Keratinocyte (primary cell): ENCODE data around the gene NOP16. TPM values are rescaled to one million over a fixed set of nuclear protein-coding genes. Genes with fewer than 3 reads are reported as not detected.

Experiments
- DNase-seq: peaks from one replicate; pipeline ENCODE4 v3.0.0-alpha.2; 2011; ENCODE audit warnings: low read depth, missing footprints, low spot score
- FAIRE-seq: peaks from 2 replicates; lab custom pipeline; 2011; peaks lifted over from hg19 to GRCh38; lab: Jason Lieb, UNC
- H2AFZ ChIP-seq: 2 replicates; pipeline ENCODE4 v1.6.0; 2012; ENCODE audit warnings: low read length, control low read depth, inconsistent platforms; ENCODE audit not compliant: control insufficient read depth
- H3K27ac ChIP-seq: 2 replicates; pipeline ENCODE4 v1.5.1; 2011; ENCODE audit warnings: low read length; ENCODE audit not compliant: control insufficient read depth, insufficient read depth
- H3K27me3 ChIP-seq: 3 replicates; pipeline ENCODE4 v1.6.0; 2011; ENCODE audit warnings: low read length; ENCODE audit not compliant: control insufficient read depth, insufficient read depth; ENCODE audit errors: extremely low read depth
- H3K36me3 ChIP-seq, 2 experiments: 2 replicates in 1 of 2; 3 replicates in 1 of 2; pipeline ENCODE4 v1.5.1; 2011; ENCODE audit warnings: low read length in 2 of 2, mild to moderate bottlenecking in 1 of 2; ENCODE audit not compliant: control insufficient read depth in 2 of 2, insufficient read depth in 2 of 2; ENCODE audit errors: extremely low read depth in 1 of 2
- H3K4me1 ChIP-seq: 3 replicates; pipeline ENCODE4 v1.5.1; 2011; ENCODE audit warnings: low read length; ENCODE audit not compliant: control insufficient read depth, insufficient read depth; ENCODE audit errors: extremely low read depth
- H3K4me2 ChIP-seq: 3 replicates; pipeline ENCODE4 v1.6.0; 2011; ENCODE audit warnings: low read depth, low read length; ENCODE audit not compliant: control insufficient read depth, insufficient read depth; ENCODE audit errors: extremely low read depth
- H3K4me3 ChIP-seq, 3 experiments: fragments of 200-600 bp in 1 of 3; sonication (generic) in 1 of 3; 2 replicates in 2 of 3; 3 replicates in 1 of 3; pipeline ENCODE4 v1.5.1; 2011 to 2016; ENCODE audit warnings: low read length in 3 of 3, mild to moderate bottlenecking in 3 of 3, control low read depth in 2 of 3, inconsistent platforms in 1 of 3, low read depth in 1 of 3, mixed read lengths in 1 of 3, mixed run types in 1 of 3, moderate library complexity in 1 of 3; ENCODE audit not compliant: control insufficient read depth in 2 of 3, insufficient read depth in 2 of 3; ENCODE audit errors: extremely low read depth in 1 of 3
- H3K79me2 ChIP-seq: 2 replicates; pipeline ENCODE4 v1.6.0; 2012; ENCODE audit warnings: low read length; ENCODE audit not compliant: control insufficient read depth, insufficient read depth
- H3K9ac ChIP-seq: 3 replicates; pipeline ENCODE4 v1.6.0; 2011; ENCODE audit warnings: low read length; ENCODE audit not compliant: control insufficient read depth, insufficient read depth; ENCODE audit errors: extremely low read depth
- H3K9me1 ChIP-seq: 3 replicates; pipeline ENCODE4 v1.6.0; 2011; ENCODE audit warnings: low read length; ENCODE audit not compliant: control insufficient read depth, insufficient read depth; ENCODE audit errors: extremely low read depth
- H3K9me3 ChIP-seq: 2 replicates; pipeline ENCODE4 v1.5.1; 2012; ENCODE audit warnings: low read depth, low read length; ENCODE audit not compliant: control insufficient read depth
- H4K20me1 ChIP-seq: 3 replicates; pipeline ENCODE4 v1.6.0; 2011; ENCODE audit warnings: low read length; ENCODE audit not compliant: control insufficient read depth, insufficient read depth; ENCODE audit errors: extremely low read depth
- EZH2 ChIP-seq: IDR thresholded peaks from one replicate; pipeline ENCODE4 v1.6.1; 2012; ENCODE audit warnings: inconsistent platforms, mild to moderate bottlenecking, low read length, moderate library complexity
- dilution Hi-C: fragments of 300-500 bp; cut with MboI; formaldehyde crosslinking; loops from one replicate; pipeline ENCODE4 v1.7.0; 2020; ENCODE audit warnings: low sequenced_read_pairs; ENCODE audit not compliant: extremely low pct_ligation_motif_present
- polyA plus RNA-seq, 5 experiments: library from polyadenylated mRNA; depleted of rRNA in 3 of 5; stranded (reverse) in 3 of 5; stranded (forward) in 1 of 5; unstranded in 1 of 5; fragments of >200 nt; gene quantifications; 1 replicate in 1 of 5; 2 replicates in 3 of 5; 3 replicates in 1 of 5; pipeline versions ENCODE4 v1.2.1 to v1.2.3, GENCODE V29; 2011 to 2012; ENCODE audit warnings: missing spikeins in 2 of 5, low read depth in 1 of 5, low replicate concordance in 1 of 5
- TF ChIP-seq, protein P1 (sequence below), 3 experiments: IDR thresholded peaks in 1 of 3; conservative IDR thresholded peaks in 1 of 3; optimal IDR thresholded peaks in 1 of 3; 2 replicates in 2 of 3; 3 replicates in 1 of 3; pipeline versions ENCODE3 to v1.5.1; 2011; ENCODE audit warnings: low read length in 3 of 3, mild to moderate bottlenecking in 3 of 3, moderate library complexity in 2 of 3, control low read depth in 1 of 3, inconsistent platforms in 1 of 3; ENCODE audit not compliant: insufficient read depth in 2 of 3; ENCODE audit errors: extremely low read depth in 1 of 3

NOP16 gene
- polyA plus RNA-seq, 1 donor (not counting 4 experiments of a cell fraction or from before 2014, with no cell fraction given), result 96.7 TPM

DNA sequence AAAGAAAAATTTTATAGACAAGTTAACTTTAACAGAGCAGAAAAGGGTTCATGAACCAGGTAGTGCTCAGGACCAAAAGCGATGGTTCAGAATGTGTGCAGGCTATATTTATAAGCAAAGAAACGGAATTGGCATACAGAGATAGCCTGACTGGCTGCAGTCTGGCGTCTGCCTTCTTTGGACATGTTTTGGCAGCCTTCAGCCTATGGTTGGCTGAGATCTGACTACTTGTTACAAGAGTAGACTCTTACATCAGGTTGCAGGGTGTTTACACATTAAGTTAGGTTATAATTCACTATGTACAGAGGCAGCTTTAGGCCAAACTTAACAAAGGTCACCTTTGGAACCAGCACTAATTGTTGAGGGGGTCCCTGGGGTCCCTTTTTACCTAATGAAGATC is 7.0 kb downstream of the NOP16 start:
- no peak for TF ChIP-seq EZH2
- TF ChIP-seq, protein P1, sequence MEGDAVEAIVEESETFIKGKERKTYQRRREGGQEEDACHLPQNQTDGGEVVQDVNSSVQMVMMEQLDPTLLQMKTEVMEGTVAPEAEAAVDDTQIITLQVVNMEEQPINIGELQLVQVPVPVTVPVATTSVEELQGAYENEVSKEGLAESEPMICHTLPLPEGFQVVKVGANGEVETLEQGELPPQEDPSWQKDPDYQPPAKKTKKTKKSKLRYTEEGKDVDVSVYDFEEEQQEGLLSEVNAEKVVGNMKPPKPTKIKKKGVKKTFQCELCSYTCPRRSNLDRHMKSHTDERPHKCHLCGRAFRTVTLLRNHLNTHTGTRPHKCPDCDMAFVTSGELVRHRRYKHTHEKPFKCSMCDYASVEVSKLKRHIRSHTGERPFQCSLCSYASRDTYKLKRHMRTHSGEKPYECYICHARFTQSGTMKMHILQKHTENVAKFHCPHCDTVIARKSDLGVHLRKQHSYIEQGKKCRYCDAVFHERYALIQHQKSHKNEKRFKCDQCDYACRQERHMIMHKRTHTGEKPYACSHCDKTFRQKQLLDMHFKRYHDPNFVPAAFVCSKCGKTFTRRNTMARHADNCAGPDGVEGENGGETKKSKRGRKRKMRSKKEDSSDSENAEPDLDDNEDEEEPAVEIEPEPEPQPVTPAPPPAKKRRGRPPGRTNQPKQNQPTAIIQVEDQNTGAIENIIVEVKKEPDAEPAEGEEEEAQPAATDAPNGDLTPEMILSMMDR (optimal IDR thresholded peaks at IDR 0.05 in 1 of 3, IDR thresholded peaks at IDR 0.05 in 1 of 3, conservative IDR thresholded peaks at IDR 0.05 in 1 of 3; ENCODE audit: extremely low read depth in 1 of 3, insufficient read depth in 2 of 3, low read length in 3 of 3), result no peak
- peaks cover 3% of the 10 kb centered on the region for H4K20me1 ChIP-seq
- no peaks in the 10 kb centered on the region for H3K9me1 ChIP-seq
- H3K9ac ChIP-seq, result no peak overlapping the region
- peaks cover 16% of the 10 kb centered on the region for H3K79me2 ChIP-seq
- no peak overlapping the region for H3K27ac ChIP-seq
- H2AFZ ChIP-seq, result no peak overlapping the region
- dilution Hi-C loops, result no loop called here
- H3K27me3 ChIP-seq, result no peaks in the 10 kb centered on the region
- FAIRE-seq, result no peak
- peaks cover 2% of the 10 kb centered on the region for H3K4me1 ChIP-seq
- no peak overlapping the region for H3K4me2 ChIP-seq
- H3K9me3 ChIP-seq, result no peaks in the 10 kb centered on the region
- no peak for DNase-seq
- peaks cover 38 to 50% of the 10 kb centered on the region in 2 experiments for H3K36me3 ChIP-seq
- no peak overlapping the region for H3K4me3 ChIP-seq

DNA sequence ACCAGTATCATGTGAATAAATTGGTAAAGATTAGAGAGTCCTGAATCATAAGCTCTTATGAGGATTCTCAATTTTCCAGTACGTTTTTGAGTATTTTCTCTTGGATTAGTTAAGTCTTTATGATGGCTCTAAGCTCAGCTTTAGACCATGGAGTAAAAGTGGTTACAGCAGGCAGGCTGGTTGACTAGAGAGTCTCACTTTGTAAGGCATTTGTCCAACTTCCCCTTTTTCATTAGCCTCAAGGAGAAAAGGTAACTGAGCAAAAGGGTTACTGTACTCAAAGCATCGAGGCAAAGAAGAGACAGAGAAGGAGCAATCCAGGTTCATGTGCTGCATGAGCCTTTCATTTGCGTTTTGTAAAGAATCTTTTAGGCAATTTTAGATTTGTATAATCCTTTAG is 8.5 kb downstream of the NOP16 start:
- Histone ChIP-seq H3K4me1 (no peaks in the 10 kb centered on the region), H3K9ac (no peak overlapping the region), H2AFZ (no peak overlapping the region), H3K27me3 (no peaks in the 10 kb centered on the region), H3K9me1 (no peaks in the 10 kb centered on the region), H4K20me1 (no peaks in the 10 kb centered on the region), H3K79me2 (peaks cover under 1% of the 10 kb centered on the region), H3K36me3 (peaks cover 30 to 35% of the 10 kb centered on the region in 2 experiments), H3K4me3 (no peak overlapping the region), H3K27ac (no peak overlapping the region), H3K9me3 (no peaks in the 10 kb centered on the region), H3K4me2 (no peak overlapping the region)
- DNase-seq (no peak), FAIRE-seq (no peak)
- TF ChIP-seq, protein P1 (optimal IDR thresholded peaks at IDR 0.05 in 1 of 3, IDR thresholded peaks at IDR 0.05 in 1 of 3, conservative IDR thresholded peaks at IDR 0.05 in 1 of 3; ENCODE audit: extremely low read depth in 1 of 3, insufficient read depth in 2 of 3, low read length in 3 of 3), result no peak
- TF ChIP-seq EZH2, result no peak
- dilution Hi-C loops, result no loop called here
